Umbilical cord (tissue), 2 donors: ENCODE measurements around the gene SLC25A21. TPM values are rescaled to one million over a fixed set of nuclear protein-coding genes. Genes with fewer than 3 reads are reported as not detected.
"Not testable (repeated sequence)": the region's sequence is repeated elsewhere in the genome, so short reads cannot be mapped to it uniquely, and the experiment has no call there.

ENCODE experiments used
- DNase-seq: peaks from one replicate; pipeline ENCODE4 v3.0.0-alpha.2; 2015; ENCODE audit warnings: low spot score
- total RNA-seq: library from RNA; depleted of rRNA; stranded (reverse); fragments of >200 nt; gene quantifications from one replicate; pipeline ENCODE4 v1.2.3, GENCODE V29; 2014; ENCODE audit warnings: low replicate concordance; ENCODE audit not compliant: insufficient read depth

The SLC25A21 gene
- total RNA-seq, 1 donor from 2014 or later = 1.7 TPM

DNA sequence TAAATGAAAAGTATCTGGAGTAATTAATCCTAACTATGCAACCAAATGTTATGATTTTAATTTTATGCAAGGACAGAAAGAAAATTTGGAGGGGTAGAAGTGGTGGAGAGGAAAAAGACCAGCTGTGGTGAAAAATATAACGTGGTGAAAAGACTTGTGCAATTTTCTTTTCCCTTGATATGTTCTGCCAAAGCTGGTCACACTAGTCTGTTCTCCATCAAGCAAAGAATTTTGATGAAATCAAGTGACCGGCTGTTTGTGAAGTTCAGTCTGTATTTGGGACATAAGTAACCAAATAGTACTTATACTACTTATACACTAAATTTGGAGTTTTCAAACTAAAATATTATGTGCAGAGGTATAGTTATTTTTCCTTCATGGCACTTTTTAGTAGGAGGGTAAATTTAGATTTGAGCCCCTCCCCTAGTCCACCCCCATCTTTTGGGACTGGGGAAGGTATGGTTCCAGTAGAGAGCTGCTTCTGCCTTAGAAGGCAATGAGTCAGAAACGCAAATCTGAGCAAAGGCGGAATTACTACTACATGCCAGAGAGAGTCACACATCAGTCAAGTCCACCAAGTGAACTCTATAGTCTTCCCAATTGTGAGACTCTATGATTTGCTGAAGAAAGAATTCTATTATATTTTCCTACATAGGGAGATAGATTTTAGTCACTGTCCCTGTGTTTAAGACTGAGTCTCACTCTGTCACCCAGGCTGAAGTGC lies 229.7 kb downstream of the SLC25A21 start:
- no peak for DNase-seq

GRCh38 chr14:36941783-36942521 lies 230.5 kb downstream of the SLC25A21 start:
- DNase-seq = peak; percentile 66

- no peak for DNase-seq
Measured at GRCh38 chr14:36940476-36940875, 231.9 kb downstream of the SLC25A21 start.

GRCh38 chr14:36939265-36939664 lies 233.1 kb downstream of the SLC25A21 start:
- DNase-seq = no peak

GRCh38 chr14:36938678-36939077 lies 233.7 kb downstream of the SLC25A21 start:
- no peak for DNase-seq

GRCh38 chr14:36935976-36936678 lies 236.3 kb downstream of the SLC25A21 start:
- peak; percentile 1 for DNase-seq

- no peak for DNase-seq
Measured at GRCh38 chr14:36934304-36934703, 238.1 kb downstream of the SLC25A21 start.

DNA sequence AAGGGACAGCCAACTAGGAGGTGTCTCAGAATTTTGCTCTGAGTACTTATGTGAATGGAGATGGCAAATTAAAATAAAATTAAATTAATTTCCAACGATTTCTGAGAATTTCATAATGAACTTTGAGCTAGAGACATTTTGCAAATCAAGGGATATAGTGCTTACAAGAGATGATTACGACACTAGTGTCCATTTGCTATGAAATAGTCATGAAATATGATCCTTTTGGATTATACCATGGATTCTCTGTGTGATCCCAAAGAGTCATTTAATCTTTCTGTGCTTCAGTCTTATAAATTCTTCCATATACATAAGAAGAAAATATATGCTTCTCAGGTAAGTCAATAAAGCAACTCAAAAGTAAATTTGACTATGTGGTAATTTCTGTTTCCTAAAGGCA lies 240.6 kb downstream of the SLC25A21 start:
- no peak for DNase-seq

DNA sequence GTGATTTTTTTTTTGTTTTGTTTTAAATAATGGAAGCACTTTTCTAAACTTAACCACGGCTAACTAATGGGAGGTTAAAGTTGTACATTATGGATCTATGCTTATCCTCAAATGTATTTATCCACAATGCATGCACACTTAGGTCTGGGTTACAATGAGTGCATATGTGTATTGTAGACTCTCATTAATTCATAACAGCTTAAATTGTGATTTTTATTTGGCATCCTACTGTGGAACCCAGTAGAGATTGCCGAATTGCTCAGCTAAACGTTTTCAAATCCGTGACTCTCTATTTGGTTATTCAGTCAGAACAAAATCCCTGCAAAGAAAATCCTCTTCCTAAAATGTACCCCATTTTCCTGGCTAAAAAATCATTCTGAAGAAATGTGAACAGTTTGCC lies 244.0 kb downstream of the SLC25A21 start:
- no peak for DNase-seq

- DNase-seq = no peak
Measured at GRCh38 chr14:36925094-36925493, 247.3 kb downstream of the SLC25A21 start.

DNA sequence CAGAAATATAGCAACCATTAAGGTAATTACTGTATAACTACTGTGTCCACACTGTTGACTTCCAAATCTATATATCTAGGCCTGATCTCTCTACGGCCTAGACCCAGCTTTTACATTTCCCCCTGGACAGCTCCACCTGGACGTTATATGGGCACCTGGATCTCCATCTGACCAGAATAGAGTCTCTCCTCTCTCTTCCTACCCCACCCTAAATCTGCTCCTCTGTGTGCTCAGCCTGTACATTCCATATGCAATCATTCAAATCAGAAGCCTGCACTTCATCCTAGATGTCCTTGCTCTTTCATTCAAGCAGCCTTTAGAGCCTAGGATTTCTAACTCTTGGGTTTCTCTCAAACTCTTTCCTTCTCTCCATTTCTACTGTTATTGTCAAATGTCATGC lies 255.7 kb downstream of the SLC25A21 start:
- DNase-seq = no peak

DNA sequence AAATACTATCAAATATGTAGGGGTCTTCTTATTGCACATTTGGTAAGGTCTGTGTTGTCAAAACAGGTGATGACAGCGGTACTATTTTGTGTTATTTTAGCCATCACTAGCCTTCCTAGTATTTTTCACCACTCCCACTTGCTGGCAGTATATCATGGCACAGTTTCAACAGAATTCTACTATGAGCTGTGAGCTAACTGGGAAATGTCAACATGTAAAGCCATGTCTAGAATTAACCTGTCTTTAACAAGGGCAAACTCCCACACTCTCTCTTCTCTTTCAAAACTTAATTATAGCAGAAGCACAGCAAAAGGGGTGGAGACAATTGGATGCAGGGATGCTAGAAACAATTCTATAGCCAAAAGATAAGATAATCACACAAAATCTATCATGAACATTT lies 257.3 kb downstream of the SLC25A21 start:
- no peak for DNase-seq

GRCh38 chr14:36910578-36910977 lies 261.8 kb downstream of the SLC25A21 start:
- no peak for DNase-seq

GRCh38 chr14:36905272-36905888 lies 267.0 kb downstream of the SLC25A21 start:
- DNase-seq = no peak

DNA sequence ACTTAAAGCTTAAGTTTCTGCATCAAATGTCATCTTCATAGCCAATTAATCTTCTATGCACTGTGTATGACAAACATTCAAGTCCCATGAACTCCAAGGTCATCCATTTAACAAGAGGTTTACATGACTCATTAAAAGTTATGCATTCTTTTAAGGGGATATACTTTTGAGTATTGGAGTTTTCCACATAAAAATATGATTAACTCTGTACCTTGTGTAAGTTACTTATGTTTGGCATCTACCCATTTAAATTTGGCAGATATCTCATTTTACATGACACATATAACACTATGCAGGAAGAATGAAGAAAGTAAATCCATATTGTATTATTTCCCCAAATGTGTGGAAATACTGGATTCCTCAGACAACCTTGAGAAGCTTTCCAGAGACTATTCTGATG lies 270.5 kb downstream of the SLC25A21 start:
- no peak for DNase-seq

GRCh38 chr14:36900846-36901245 lies 271.6 kb downstream of the SLC25A21 start:
- DNase-seq = no peak

DNA sequence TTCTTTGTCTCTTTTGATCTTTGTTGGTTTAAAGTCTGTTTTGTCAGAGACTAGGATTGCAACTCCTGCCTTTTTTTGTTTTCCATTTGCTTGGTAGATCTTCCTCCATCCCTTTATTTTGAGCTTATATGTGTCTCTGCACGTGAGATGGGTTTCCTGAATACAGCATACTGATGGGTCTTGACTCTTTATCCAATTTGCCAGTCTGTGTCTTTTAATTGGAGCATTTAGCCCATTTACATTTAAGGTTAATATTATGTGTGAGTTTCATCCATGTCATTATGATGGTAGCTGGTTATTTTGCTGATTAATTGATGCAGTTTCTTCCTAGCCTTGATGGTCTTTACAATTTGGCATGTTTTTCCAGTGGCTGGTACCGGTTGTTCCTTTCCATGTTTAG lies 276.1 kb downstream of the SLC25A21 start:
- not testable (repeated sequence) for DNase-seq

- DNase-seq = no peak
Measured at GRCh38 chr14:36884049-36884448, 288.4 kb downstream of the SLC25A21 start.

DNA sequence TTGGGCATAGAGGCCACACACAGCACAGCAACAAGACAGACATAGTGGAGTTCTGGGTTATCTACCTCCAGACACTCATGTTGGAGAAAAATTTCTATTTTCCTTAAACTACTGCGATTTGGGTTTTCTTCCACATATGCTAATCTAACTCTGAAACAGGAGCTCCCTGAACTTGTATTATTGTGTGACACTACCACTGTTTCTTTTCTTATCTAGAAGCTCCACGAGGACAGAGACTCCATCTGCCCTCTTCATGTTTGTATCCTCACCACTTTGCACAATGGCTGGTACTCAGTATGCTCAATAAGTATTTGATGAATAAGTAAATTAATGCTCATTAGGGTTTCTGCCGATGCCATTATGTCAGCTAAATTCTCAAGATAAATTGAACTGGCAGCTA lies 292.1 kb downstream of the SLC25A21 start:
- DNase-seq = no peak

DNA sequence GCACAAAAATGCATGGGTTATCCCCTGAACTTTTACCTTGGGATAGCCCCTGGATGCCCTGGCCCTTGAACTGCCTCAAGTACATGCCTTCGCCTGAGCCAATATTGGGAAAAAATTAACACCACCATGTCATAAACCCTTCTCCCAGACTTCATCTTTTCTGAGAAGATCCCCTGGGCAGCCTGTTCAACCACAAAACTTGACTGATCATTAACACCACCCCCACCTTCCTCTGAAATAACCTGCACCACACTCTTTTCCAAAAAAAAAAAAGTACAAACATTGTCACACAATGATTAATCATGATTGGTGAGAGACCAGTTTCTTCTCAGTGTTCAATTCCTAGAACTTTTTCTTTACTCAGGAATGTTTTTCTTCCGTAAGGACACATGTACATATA lies 292.8 kb downstream of the SLC25A21 start:
- no peak for DNase-seq

DNA sequence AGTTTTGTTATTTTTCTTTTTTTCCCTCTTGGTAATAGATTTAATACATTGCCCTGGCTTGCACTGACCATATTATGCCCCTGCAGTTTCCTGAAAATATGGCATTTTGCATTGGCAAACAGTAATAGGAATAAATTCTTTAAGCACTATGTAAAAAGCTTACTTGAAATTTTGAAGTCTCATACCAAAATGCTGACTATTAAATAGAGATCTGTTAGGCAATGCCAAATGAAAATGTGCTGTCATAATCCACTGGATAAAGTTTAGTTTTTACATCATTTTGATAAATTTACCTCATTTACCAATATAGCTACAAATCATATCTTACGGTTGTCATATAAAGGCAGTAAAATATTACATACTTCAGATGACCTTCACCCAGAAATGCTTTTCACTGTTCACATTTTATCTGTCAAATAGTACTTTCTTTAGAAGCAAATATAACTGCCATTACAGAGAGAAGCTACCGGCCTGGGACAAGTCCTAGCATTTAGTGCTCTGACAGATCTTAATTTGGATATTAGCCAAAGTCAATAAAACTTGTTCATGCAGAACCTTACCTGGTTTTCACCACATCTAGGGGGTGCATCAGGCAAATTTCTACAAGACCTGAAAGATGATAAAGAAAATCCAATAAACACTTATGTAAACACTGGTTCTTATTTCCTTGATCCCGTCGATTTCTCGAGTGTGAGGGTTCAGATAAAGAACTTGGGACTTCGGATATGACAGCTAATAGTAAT lies 297.8 kb downstream of the SLC25A21 start:
- DNase-seq = peak; percentile 68
